RWPE1 (cell line): ENCODE data around the gene PTPN1.
A peak's percentile ranks its signal among the peaks of the same experiment; 100 is the strongest.

Source experiments
- CTCF ChIA-PET: fragments of 350-600 bp; sonication (Branson Sonifier 250); formaldehyde crosslinking; extraction: SDS; loops from one replicate; lab custom pipeline; 2021; lab: Yijun Ruan, JAX
- POLR2A ChIA-PET: fragments of 400-600 bp; formaldehyde crosslinking; extraction: SDS; loops from one replicate; lab custom pipeline; 2020; ENCODE audit warnings: antibody characterized with exemption; ENCODE audit not compliant: low non-redundant PET; lab: Yijun Ruan, JAX
- DNase-seq: peaks from one replicate; pipeline ENCODE4 v3.0.0; 2012; ENCODE audit warnings: low spot score
- H3K27ac ChIP-seq: fragments of 450-650 bp; 2 replicates; pipeline ENCODE4 v1.5.1; 2017
- CTCF ChIP-seq: fragments of 450-650 bp; conservative IDR thresholded peaks from 2 replicates; pipeline ENCODE4 v1.5.1; 2017; ENCODE audit warnings: low read depth, mild to moderate bottlenecking

The PTPN1 gene

GRCh38 chr20:50518270-50518721 is 8.1 kb downstream of the PTPN1 start:
- TF ChIP-seq CTCF, result no peak
- DNase-seq, result peak; percentile 56
- ChIA-PET CTCF (interaction anchor here (0.6 to 1.6 kb wide), 5 partner anchors 12 to 1193 kb away, joined by 3 to 5 read pairs (median 4); no protein-coding TSS in a partner anchor), POLR2A (no interaction called here)
- H3K27ac ChIP-seq, result no peak overlapping the region

GRCh38 chr20:50519036-50519762 is 9.0 kb downstream of the PTPN1 start:
- TF ChIP-seq CTCF, result no peak
- CTCF ChIA-PET, result interaction anchor here (0.7 kb wide), 1 partner anchor 332 kb away, joined by 4 read pairs; no protein-coding TSS in a partner anchor
- H3K27ac ChIP-seq, result no peak overlapping the region
- no peak for DNase-seq
- POLR2A ChIA-PET, result no interaction called here

GRCh38 chr20:50520222-50520880 is 10.2 kb downstream of the PTPN1 start:
- DNase-seq, result no peak
- H3K27ac ChIP-seq, result peak overlapping the region; percentile 47
- POLR2A ChIA-PET, result no interaction called here
- no peak for TF ChIP-seq CTCF
- CTCF ChIA-PET, result interaction anchor here (0.6 to 1.1 kb wide), 3 partner anchors 18 to 55 kb away, joined by 3 to 5 read pairs (median 3); no protein-coding TSS in a partner anchor

GRCh38 chr20:50521221-50522052 is 11.3 kb downstream of the PTPN1 start:
- no peak for TF ChIP-seq CTCF
- no peak overlapping the region for H3K27ac ChIP-seq
- ChIA-PET CTCF (interaction anchor here (0.5 to 1.1 kb wide), 6 partner anchors 16 to 649 kb away, joined by 3 to 5 read pairs (median 3); no protein-coding TSS in a partner anchor), POLR2A (no interaction called here)
- no peak for DNase-seq

GRCh38 chr20:50522053-50522674 is 12.0 kb downstream of the PTPN1 start:
- DNase-seq, result no peak
- no peak overlapping the region for H3K27ac ChIP-seq
- POLR2A ChIA-PET, result no interaction called here
- no peak for TF ChIP-seq CTCF
- CTCF ChIA-PET, result interaction anchor here (0.5 to 0.8 kb wide), 6 partner anchors 15 to 650 kb away, joined by 3 to 5 read pairs (median 4); no protein-coding TSS in a partner anchor
